ENCODE results near the gene RTL10. TPM values are rescaled to one million over a fixed set of nuclear protein-coding genes. Genes with fewer than 3 reads are reported as not detected.

The RTL10 gene
- total and polyA plus RNA-seq, 9 donors, result 7.1 to 54.3 (median 15.3) TPM

- peak overlapping the region; percentile 92 for H3K4me3 ChIP-seq
- peak; percentile 2 for TF ChIP-seq EP300 (IDR thresholded peaks at IDR 0.05)
- TF ChIP-seq, protein P1, sequence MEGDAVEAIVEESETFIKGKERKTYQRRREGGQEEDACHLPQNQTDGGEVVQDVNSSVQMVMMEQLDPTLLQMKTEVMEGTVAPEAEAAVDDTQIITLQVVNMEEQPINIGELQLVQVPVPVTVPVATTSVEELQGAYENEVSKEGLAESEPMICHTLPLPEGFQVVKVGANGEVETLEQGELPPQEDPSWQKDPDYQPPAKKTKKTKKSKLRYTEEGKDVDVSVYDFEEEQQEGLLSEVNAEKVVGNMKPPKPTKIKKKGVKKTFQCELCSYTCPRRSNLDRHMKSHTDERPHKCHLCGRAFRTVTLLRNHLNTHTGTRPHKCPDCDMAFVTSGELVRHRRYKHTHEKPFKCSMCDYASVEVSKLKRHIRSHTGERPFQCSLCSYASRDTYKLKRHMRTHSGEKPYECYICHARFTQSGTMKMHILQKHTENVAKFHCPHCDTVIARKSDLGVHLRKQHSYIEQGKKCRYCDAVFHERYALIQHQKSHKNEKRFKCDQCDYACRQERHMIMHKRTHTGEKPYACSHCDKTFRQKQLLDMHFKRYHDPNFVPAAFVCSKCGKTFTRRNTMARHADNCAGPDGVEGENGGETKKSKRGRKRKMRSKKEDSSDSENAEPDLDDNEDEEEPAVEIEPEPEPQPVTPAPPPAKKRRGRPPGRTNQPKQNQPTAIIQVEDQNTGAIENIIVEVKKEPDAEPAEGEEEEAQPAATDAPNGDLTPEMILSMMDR (IDR thresholded peaks at IDR 0.05), result no peak
- no peaks in the 10 kb centered on the region for H3K9me3 ChIP-seq
- WGBS, 3 donors, result 5 to 7% (median 7%) methylated on average over 24 of the region's 24 CpGs
- H3K4me1 ChIP-seq (ENCODE audit: insufficient read depth), result peaks cover 12% of the 10 kb centered on the region
- DNase-seq, result peak; percentile 70 to 77 (median 74)
- no peaks in the 10 kb centered on the region for H3K27me3 ChIP-seq
- no peaks in the 10 kb centered on the region for H3K36me3 ChIP-seq
- intact Hi-C loops (cut with DNase I), result no loop called here
- H3K27ac ChIP-seq, result peak overlapping the region; percentile 73 to 85
Measured at GRCh38 chr22:19855504-19856409, 1.1 kb upstream of the RTL10 start.

- peaks cover 12% of the 10 kb centered on the region for H3K4me1 ChIP-seq (ENCODE audit: insufficient read depth)
- no peaks in the 10 kb centered on the region for H3K27me3 ChIP-seq
- peak overlapping the region; percentile 51 to 85 for H3K27ac ChIP-seq
- no peaks in the 10 kb centered on the region for H3K36me3 ChIP-seq
- peak in 2 of 5 donors; percentile 37 to 44 for DNase-seq
- H3K4me3 ChIP-seq, result peak overlapping the region; percentile 92
- no peak for TF ChIP-seq EP300 (IDR thresholded peaks at IDR 0.05)
- no peak for TF ChIP-seq POLR2A (IDR thresholded peaks at IDR 0.05)
- TF ChIP-seq, protein P1 (IDR thresholded peaks at IDR 0.05), result no peak
- 1% methylated on average over 43 to 49 of the region's 49 CpGs for WGBS, 3 donors
- intact Hi-C loops (cut with DNase I), result loop anchor here in 1 of 4 donors (5.0 kb wide), 2 partner anchors 38 to 88 kb away; partner anchors contain the start of genes COMT and TXNRD2
- H3K9me3 ChIP-seq, result no peaks in the 10 kb centered on the region
Measured at GRCh38 chr22:19853879-19854777, 546 bp downstream of the RTL10 start.

DNA sequence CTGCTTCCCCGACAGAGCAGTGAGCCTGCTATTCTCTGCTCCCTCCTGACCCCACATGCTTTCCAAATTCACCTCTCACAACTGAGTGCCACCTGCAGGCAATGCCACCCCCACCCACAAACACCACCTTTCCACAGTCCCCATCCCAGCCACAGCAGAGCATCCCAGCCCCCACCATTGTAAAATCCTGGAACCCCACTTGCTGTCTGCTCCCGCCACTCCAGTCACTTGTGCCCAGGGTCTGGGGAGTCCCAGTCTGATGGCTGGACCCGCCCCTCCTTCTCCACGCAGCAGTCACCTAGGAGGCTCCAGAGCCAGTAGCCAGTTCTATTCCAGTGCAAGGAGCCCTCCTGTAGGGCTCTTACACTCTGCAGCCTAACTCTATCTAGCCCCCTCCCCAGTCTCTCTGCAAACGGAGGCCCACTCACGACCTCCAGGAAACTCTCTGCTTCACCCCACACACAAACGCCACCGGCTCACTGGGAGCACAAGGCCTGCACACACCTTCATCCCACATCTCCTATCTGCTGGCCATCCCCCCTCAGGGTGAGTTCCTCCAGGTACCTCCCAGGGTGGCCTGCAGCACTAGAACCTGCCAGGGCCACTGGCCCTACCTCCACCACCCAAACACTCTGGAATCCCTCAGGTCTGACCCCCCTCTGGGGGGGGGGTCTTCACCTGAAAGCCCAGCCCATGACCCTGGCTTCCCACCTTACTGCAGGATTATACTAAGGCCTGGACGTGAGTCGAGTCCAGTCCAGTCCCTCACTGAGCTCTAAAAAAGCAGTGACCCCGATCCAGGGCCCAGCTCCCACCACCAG lies 1.4 kb downstream of the RTL10 start:
- TF ChIP-seq EP300 (IDR thresholded peaks at IDR 0.05) (no peak), POLR2A (IDR thresholded peaks at IDR 0.05) (no peak)
- TF ChIP-seq, protein P1 (IDR thresholded peaks at IDR 0.05), result no peak
- H3K27ac ChIP-seq, result no peak overlapping the region
- peaks cover 12% of the 10 kb centered on the region for H3K4me1 ChIP-seq (ENCODE audit: insufficient read depth)
- no peaks in the 10 kb centered on the region for H3K9me3 ChIP-seq
- DNase-seq, result peak in 2 of 5 donors; percentile 29 to 40
- WGBS, 3 donors, result 30 to 43% (median 35%) methylated on average over 11 of the region's 11 CpGs
- no peaks in the 10 kb centered on the region for H3K27me3 ChIP-seq
- no peaks in the 10 kb centered on the region for H3K36me3 ChIP-seq
- intact Hi-C loops (cut with DNase I), result loop anchor here in 1 of 4 donors (5.0 kb wide), 2 partner anchors 39 to 89 kb away; partner anchors contain the start of genes COMT and TXNRD2
- peak overlapping the region; percentile 92 for H3K4me3 ChIP-seq

Data from ovary (tissue), 9 donors.